Measurements from ENCODE around the gene ASTE1.

ASTE1 gene, protein sequence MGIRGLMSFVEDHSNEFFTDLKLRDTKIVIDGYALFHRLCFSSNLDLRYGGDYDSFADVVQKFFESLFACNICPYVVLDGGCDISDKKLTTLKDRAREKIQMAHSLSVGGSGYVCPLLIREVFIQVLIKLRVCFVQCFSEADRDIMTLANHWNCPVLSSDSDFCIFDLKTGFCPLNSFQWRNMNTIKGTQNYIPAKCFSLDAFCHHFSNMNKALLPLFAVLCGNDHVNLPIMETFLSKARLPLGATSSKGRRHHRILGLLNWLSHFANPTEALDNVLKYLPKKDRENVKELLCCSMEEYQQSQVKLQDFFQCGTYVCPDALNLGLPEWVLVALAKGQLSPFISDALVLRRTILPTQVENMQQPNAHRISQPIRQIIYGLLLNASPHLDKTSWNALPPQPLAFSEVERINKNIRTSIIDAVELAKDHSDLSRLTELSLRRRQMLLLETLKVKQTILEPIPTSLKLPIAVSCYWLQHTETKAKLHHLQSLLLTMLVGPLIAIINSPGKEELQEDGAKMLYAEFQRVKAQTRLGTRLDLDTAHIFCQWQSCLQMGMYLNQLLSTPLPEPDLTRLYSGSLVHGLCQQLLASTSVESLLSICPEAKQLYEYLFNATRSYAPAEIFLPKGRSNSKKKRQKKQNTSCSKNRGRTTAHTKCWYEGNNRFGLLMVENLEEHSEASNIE

DNA sequence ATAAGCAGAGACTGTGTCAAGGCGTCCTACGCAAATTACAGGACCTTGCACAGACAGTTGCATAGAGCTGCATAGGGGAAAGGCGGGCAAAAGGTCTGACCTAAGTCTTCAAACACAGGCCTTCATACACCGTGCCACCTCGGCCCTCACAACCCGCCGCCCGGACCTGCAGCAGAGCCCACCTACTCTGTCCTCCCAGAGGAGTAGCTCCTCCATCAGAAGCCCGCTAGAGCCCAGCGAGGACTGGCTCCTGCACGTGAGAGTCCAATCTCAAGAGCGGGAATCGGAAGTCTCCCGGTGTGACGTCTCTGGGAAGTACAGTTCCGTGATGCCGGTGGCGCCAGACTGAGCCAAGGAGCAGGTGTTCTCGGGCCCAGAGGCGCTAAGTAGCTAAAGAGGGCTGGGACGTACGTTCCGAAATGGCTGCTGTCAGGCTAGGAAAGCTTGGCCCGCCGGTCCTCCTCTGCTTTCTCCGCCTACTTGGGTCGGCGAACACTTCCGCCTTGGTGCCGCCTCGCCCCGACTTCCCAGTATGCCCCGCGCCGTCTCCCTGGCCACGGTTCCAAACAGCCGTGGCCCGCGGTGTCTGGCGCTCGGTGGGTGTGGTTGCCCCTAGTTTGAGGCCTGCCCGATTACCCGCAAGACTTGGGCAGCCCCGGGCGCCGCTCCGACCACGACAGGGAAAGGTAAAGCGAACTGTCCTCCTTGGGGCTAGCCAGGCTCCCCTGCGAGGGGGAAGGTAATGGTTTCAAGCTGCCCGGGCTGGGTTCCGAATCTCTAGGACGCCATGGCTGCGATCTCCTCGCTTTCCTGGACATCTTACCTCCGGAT, at the start of gene ASTE1, which contains the start of gene NEK11:
Gene ASTE1 (minus strand): TSS at position 505 of the 831 bp plus-strand sequence. CDS start 1,519 bp downstream, outside the sequence.
Gene NEK11 (plus strand): TSS at position 557 of the 831 bp plus-strand sequence. CDS start 2,832 bp downstream, outside the sequence.
- DNase-seq = peak; percentile 74 to 90 (median 79)

DNA sequence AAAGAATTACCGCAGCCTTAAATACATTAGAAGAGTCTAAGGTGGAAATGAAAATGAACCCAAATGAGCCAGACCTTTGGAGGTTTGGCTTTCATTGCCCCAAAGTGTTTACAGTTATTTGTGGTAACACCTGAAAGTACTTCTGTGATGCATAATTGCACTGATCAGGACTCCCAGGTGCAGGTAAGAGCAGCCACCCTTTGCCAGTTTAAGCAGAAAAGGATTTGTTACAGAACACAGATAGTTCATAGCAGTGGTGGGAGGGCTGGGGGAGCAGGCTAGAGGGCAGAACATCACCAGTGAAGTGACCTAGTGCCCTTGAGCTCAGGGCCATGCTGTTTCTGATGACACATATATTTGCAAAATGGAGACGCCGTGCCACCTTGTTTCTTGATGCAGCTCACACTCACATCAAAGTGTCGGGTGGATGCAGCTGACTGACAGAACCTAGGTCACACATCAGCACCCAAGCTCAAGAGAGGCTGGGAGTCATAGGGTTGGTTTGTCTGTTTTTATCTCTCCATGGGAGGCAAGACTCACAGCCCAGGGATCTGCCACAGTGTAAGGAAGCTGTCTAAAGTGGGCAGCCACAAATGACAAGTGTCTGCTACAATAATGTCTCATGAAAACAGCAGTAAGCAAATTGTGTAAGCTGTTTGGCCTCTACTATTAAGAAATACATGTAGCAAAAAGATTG, 49.2 kb upstream of the ASTE1 start:
- no peak for DNase-seq

GRCh38 chr3:131072845-131073244, 46.2 kb upstream of the ASTE1 start:
- DNase-seq = no peak

DNA sequence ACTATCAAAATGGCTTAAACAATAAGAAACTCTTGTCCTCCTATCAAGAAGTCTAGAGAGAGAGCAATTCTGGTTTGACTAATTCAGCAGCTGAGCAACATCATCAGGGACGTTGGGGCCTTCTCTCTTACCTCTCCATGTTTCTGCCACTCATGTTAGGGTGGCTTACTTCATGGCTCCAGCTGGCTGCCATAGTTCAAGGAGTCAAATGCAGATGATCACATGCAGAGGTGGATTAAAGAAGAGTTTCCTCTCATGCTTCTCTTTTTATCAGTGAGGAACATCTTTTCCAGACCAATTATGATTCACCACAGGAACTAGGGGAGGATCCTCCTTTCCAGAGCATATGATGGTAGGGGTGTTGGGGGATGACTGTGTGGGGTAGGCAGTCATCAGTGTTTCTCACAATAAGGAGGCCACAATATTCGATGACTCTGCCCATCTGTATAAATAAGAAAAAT, 45.5 kb upstream of the ASTE1 start:
- DNase-seq = no peak

GRCh38 chr3:131067983-131068382, 41.4 kb upstream of the ASTE1 start:
- DNase-seq = no peak

DNA sequence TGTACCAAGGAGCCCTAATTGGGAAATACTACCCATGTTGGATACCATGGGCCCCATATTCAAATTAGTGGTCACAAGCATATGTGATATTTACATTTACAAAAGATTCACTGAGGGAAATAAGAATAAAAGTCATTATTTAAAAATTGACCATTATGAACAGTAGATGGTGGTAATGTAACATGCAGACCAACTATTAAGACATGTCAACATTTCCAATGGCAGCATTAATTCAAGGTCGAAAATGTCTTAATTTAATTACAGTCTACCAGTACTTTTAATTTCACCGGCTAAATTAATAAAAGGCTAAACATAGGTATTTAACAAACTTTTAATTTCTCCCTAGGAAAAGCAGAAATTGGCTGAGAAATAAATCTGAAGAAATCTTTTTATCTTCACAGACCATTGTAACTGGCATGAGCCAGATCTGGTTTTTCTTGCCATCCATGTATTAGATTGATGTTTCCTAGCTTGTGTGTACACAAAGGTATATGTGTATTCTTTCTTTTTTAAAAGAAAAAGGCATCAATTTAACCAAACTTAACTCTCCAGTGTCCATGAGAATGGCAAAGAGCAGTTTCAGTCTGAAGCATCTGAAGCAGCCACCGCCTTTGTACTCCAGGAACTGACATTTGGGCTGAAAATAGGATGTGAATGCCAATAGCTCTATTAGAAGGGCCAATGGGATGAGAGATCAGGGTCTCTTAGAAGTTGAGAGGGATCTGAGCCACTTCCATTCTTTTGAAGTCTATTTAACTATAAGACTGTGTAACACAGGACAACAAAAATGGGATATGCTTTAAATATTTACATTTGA, 26.6 kb upstream of the ASTE1 start:
- no peak for DNase-seq

GRCh38 chr3:131050001-131050400, 23.4 kb upstream of the ASTE1 start:
- DNase-seq = no peak

GRCh38 chr3:131048030-131048429, 21.4 kb upstream of the ASTE1 start:
- DNase-seq = no peak

- no peak for DNase-seq
Measured at GRCh38 chr3:131047582-131047981, 21.0 kb upstream of the ASTE1 start.

GRCh38 chr3:131042271-131042985, 15.8 kb upstream of the ASTE1 start:
- peak in 1 of 4 experiments; percentile 3 for DNase-seq

DNA sequence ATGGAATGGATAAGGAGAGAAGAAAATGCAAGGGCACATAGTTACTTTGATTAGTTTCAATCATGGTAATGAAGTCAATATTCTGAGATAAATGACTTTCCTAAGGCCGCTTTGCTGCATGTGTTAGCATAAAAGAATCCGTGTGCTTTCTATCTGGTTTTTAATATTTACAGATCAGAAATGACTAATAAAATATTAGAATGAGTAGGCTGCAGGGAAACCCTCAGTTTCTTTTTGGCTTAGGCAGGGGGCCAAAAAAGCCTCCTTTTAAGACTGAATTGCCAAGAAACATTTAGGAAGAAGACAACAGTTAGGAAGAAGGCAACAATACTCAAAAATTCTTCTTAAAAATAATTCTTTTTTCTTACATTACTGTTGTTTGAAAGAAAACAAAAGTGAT, 11.7 kb upstream of the ASTE1 start:
- DNase-seq = no peak

DNA sequence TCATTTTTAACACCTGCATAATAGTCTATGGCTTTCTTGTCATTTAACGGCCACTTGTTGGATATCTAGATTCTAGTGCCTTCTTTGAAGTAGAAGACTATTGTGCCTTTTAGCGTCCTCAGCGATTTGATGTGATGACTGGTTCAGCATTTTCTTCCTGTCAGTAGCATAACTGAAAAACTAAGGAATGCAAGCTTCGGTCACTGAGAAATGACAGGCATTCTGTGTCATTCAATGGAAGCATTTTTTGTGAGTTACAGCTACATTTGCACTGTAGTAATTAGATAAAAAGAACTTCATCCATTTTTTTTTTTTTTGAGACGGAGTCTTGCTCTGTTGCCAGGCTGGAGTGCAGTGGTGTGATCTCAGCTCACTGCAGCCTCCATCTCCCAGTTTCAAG, 10.4 kb upstream of the ASTE1 start:
- no peak for DNase-seq

- no peak for DNase-seq
Measured at GRCh38 chr3:131036200-131036816, 9.7 kb upstream of the ASTE1 start.

- DNase-seq = no peak
Measured at GRCh38 chr3:131033480-131034080, 7.0 kb upstream of the ASTE1 start.

- DNase-seq = no peak
Measured at GRCh38 chr3:131031660-131032059, 5.0 kb upstream of the ASTE1 start.

DNA sequence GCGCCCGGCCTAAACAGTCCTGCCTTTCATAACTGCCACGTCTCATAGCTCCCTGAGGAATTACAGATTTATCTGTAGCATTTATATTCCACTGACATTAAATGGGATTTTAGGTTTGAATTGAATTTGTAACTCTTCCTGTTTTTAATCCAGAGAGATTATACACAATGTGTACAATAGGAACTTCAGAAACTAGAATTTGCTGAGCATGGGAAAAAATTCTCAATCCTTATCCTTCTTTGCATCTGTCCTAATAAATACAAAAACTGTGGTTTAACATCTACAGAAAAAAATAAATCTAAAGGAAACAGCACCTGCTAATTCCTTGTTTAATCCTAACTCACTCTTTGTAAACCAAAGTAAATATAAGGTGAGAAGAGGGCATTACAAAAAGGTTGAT, 2.2 kb upstream of the ASTE1 start:
- no peak for DNase-seq

GRCh38 chr3:131025539-131025938, 1.1 kb downstream of the ASTE1 start:
- DNase-seq = no peak

DNA sequence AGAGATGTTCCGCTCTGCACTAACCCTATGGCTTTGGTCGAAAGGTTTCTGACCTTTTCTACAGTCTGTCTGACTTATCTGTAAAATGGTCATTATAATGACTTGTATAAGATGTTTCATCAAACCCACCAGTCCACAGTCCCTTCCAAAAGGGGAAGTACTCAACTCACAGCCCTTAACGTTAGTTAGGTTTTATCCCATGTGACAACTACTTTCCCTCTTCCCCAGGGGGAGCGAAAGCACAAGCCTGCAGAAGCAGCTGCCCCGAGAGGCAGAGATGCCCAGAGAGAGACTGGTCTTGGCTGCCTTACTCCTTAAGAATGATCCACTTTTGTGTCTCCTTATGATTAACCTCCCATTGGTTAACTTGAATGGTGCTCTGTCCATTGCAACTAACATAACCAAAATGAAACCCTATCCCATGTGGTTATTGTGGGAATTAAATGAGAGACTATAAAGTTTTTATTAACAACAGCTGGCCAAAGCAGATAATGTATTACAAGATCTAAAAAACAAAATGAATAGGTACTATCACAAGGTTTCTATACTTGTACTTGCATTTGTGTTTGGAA, 6.4 kb downstream of the ASTE1 start:
- DNase-seq = no peak

DNA sequence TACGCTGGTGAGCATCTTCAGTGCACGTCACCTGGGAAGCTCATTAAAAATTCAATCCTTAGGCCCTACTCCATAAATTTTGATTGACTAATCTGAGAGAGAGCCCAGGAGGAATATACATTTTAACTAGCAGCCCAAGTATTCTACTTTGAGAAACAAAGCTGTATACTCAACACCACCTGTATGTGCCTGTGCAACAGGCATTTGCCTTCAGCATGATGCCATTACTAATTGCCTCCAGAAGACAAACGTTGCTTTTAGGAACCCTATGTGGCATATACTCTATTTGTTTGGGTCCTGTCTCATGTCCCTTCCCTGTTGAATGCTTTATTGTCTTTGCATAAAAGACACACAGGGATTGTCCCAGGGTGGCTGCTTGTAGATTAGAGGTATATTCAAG, 7.7 kb downstream of the ASTE1 start:
- DNase-seq = no peak

DNA sequence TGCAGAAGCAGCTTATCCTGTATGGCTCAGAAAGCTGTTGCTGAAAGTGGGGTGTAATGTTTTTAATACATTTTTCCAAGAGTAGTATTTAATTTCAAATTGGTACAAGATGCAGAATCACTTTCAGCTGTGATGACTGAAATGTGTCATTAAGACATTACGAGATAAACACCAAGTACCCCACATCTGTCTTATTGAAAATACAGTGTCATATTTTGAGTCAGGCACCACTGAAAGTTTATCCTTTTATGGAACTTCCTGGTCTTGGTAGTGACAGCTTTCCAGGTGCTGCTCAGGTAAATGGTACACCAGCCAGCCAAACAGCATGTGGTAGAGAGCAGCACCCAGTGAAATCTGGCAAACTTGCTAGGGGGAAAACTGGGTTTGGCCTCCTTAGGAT, 16.9 kb downstream of the ASTE1 start:
- DNase-seq = no peak

Data from activated naive CD4-positive, alpha-beta T cell (primary cell).